Effector memory CD8-positive, alpha-beta T cell (primary cell): ENCODE results near the gene MYL12B.

Experiments used
- ATAC-seq: fragments of 150-1000 bp; cut with Tn5 transposase; replicated peaks from 2 replicates; pipeline ENCODE4 v1.10.0; 2021; ENCODE audit warnings: mild to moderate bottlenecking, moderate library complexity
- DNase-seq, 3 experiments: peaks; one replicate each; pipeline ENCODE4 v3.0.0; 2021
- H3K27ac Mint-ChIP-seq, 2 donors: one replicate each; pipeline ENCODE4 v1.8.0; 2022; ENCODE audit warnings: mild to moderate bottlenecking in 2 of 2, mixed read lengths in 2 of 2, moderate library complexity in 2 of 2
- H3K27me3 Mint-ChIP-seq, 2 donors: one replicate each; pipeline ENCODE4 v1.8.0; 2022; ENCODE audit warnings: mixed read lengths in 2 of 2
- H3K36me3 Mint-ChIP-seq: one replicate; pipeline ENCODE4 v1.8.0; 2022; ENCODE audit warnings: mild to moderate bottlenecking, moderate library complexity, mixed read lengths; ENCODE audit not compliant: insufficient read depth
- H3K4me1 Mint-ChIP-seq, 2 donors: one replicate each; pipeline ENCODE4 v1.8.0; 2022; ENCODE audit warnings: low read depth in 2 of 2, mixed read lengths in 2 of 2
- H3K4me3 Mint-ChIP-seq, 2 donors: one replicate each; pipeline ENCODE4 v1.8.0; 2022; ENCODE audit warnings: mild to moderate bottlenecking in 2 of 2, mixed read lengths in 2 of 2, moderate library complexity in 2 of 2
- H3K9me3 Mint-ChIP-seq, 2 donors: one replicate each; pipeline ENCODE4 v1.8.0; 2022; ENCODE audit warnings: mixed read lengths in 2 of 2

MYL12B gene

DNA sequence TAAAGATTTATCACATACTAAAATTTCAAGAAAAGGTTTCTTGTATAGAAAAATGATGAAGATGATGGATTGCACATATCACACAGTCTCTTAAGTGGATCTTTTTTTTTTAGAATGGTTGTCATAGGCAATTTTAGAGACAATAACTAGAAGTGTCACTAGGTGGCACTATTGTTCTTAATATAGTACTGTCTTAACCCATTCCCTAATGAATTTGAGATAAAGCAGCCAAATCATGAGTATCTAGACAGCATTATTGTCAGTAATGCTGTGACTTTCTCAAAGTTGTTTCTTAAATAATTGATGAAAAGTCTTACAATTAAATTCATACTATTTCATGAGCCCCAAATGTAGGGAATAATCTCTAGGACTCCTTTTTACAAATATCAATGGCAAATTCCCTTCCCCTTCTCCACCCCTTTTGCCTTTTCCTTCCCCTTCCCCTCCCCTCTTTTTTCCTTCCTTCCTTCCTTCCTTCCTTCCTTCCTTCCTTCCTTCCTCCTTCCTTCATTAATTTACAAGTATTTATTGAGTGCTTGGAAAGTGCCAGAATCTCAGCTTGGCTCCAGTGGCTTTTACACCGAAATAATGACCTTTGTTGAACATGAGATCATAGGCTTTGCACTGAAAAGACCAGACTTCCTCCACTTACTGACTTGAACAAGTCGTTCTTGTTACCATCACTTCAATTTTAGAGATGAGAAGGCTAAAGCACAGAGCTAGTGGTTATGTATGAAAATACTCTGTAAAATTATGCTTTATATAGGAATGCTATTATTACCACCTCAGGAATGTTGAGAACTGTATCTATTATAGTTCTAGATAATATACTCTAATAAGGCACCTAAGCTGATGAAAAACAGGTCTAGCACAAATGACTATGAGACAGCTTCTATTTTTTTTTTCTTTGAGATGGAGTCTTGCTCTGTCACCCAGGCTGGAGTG, 19.8 kb downstream of the MYL12B start:
- Mint-ChIP-seq H3K27me3 (no peaks in the 10 kb centered on the region), H3K4me1 (peaks cover 0 to 2% of the 10 kb centered on the region in 2 donors), H3K4me3 (no peak overlapping the region), H3K36me3 (peaks cover 24% of the 10 kb centered on the region), H3K27ac (no peak overlapping the region), H3K9me3 (no peaks in the 10 kb centered on the region)
- ATAC-seq (peak; percentile 92), DNase-seq (peak in 2 of 3 experiments; percentile 25 to 51)

DNA sequence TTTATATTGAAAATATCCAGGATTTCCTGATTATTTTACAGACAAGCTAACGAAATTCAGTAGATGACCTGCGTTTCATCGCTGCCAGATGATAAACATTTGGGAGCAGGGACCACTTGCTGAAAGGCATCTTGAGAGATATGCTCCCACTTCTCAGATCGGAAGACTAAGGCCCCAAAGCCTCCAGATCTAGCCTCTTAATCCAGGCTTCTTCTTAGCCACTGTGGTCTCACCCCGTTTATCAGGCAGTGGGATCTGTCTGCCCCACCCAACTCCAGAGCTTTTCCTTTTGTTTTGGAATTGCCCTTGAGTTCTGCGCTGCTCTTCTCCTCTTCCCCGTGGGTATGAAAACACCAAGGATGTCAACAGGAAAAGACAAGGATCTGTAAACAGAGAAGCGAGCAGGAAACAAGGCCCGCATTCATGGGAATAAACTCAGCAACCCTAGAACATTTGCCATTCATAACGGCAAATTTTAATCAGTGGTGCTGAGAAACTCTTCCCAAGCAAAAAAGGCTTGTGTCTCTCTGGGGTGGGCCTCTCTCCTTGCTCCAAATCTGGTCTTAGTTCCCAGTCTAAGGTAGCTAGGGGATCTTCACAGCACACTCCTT, 21.4 kb downstream of the MYL12B start:
- DNase-seq (no peak), ATAC-seq (no peak)
- no peak overlapping the region for H3K4me3 Mint-ChIP-seq
- H3K27me3 Mint-ChIP-seq: no peaks in the 10 kb centered on the region
- H3K4me1 Mint-ChIP-seq: peaks cover 0 to 2% of the 10 kb centered on the region in 2 donors
- no peak overlapping the region for H3K27ac Mint-ChIP-seq
- H3K36me3 Mint-ChIP-seq: peaks cover 8% of the 10 kb centered on the region
- no peaks in the 10 kb centered on the region for H3K9me3 Mint-ChIP-seq

DNA sequence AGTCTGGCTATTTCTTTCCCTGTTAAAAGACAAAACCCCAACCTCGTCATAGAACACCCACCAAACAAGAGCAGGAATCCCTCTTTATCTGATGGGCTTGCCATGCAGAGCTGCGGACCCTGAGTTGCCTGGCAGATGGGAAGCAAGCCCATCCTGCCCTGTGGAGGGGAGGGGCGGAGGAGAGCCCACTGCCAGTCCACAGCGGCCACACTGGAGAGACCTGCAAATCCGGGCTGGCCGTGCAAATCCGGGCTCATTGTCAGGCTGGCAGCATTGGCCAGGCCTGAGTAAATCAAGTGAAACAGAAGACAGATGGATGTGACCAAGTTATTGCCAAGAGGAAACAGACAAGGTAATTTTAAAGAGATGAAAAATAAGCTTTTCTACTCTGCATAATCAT, 22.0 kb downstream of the MYL12B start:
- H3K4me3 Mint-ChIP-seq: no peak overlapping the region
- peaks cover 0 to 2% of the 10 kb centered on the region in 2 donors for H3K4me1 Mint-ChIP-seq
- H3K9me3 Mint-ChIP-seq: no peaks in the 10 kb centered on the region
- peaks cover 2% of the 10 kb centered on the region for H3K36me3 Mint-ChIP-seq
- H3K27ac Mint-ChIP-seq: no peak overlapping the region
- DNase-seq (no peak), ATAC-seq (no peak)
- H3K27me3 Mint-ChIP-seq: no peaks in the 10 kb centered on the region

DNA sequence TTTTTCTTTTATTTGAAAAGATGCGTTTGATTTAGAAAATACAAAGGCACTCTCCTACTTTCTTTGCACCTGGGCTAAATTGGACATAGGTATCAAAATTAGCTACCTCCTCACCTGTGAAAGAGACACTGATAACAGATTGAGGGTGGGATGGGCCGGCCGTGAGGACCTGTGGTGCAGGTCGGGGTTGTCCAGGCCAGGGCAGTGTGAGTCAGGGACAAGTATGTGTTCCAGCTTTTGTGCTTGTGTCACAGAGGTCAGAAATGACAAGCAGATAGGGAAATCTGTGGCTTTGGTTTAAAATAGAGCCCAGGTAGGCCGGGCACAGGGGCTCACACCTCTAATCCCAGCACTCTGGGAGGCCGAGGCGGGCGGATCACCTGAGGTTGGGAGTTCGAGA, 22.6 kb downstream of the MYL12B start:
- H3K27me3 Mint-ChIP-seq: no peaks in the 10 kb centered on the region
- H3K4me1 Mint-ChIP-seq: peaks cover 0 to 2% of the 10 kb centered on the region in 2 donors
- no peaks in the 10 kb centered on the region for H3K9me3 Mint-ChIP-seq
- H3K27ac Mint-ChIP-seq: no peak overlapping the region
- no peak for DNase-seq
- ATAC-seq: no peak
- no peaks in the 10 kb centered on the region for H3K36me3 Mint-ChIP-seq
- no peak overlapping the region for H3K4me3 Mint-ChIP-seq

DNA sequence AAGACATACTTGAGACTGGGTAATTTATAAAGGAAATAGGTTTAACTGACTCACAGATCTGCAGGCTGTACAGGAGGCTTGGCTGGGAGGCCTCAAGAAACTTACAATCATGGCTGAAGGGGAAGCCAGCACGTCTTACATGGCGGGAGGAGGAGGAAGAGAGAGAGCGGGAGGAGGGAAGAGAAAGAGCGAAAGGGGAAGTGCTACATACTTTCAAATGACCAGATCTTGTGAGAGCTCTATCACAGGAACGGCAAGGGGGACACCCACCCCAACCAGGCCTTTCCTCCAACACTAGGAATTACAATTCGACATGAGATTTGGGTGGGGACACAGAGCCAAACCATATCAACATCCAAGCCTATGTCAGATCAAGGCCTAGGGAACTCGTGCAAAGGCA, 24.2 kb downstream of the MYL12B start:
- Mint-ChIP-seq H3K4me3 (no peak overlapping the region), H3K27ac (peak overlapping the region in 1 of 2 donors; percentile 3), H3K27me3 (peaks cover 0 to 2% of the 10 kb centered on the region in 2 donors), H3K36me3 (no peaks in the 10 kb centered on the region), H3K4me1 (peaks cover 0 to 2% of the 10 kb centered on the region in 2 donors), H3K9me3 (peaks cover 0 to 6% of the 10 kb centered on the region in 2 donors)
- ATAC-seq: no peak
- no peak for DNase-seq

DNA sequence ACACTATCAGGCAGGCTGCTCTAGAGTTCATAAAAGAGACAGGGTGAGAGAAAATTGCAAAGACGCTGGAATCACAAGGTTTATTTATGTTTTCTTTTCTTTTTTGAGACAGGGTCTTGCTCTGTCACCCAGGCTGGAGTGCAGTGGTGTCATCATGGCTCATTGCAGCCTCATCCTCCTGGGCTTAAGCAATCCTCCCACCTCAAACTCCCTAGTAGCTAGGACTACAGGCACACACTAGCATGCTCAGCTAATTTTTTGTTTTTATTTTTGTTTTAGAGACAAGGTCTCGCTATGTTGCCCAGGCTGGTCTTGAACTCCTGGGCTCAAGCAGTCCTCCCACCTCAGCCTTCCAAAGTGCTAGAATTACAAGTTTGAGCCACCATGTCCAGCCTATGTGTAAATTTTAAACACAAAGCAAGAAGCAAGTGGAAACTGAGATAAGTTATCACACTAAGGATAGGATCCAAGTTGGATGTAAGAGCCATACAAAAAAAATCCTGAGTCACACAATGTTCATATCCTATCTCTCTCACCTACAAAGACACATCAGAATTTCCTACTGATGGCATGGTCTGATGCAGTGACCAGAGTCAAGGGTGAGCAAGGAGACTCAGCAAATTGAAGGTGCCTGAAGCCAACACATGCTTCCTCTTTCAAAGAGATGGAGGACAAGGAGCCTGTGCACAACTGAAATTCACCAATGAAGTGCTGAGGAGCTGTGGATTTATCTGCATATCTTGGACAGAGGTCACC, 31.4 kb downstream of the MYL12B start:
- DNase-seq: no peak
- H3K9me3 Mint-ChIP-seq: peaks cover 2 to 11% of the 10 kb centered on the region in 2 donors
- no peak overlapping the region for H3K4me3 Mint-ChIP-seq
- peaks cover 3 to 14% of the 10 kb centered on the region in 2 donors for H3K4me1 Mint-ChIP-seq
- no peak for ATAC-seq
- no peaks in the 10 kb centered on the region for H3K36me3 Mint-ChIP-seq
- H3K27me3 Mint-ChIP-seq: peaks cover 0 to 10% of the 10 kb centered on the region in 2 donors
- H3K27ac Mint-ChIP-seq: no peak overlapping the region

DNA sequence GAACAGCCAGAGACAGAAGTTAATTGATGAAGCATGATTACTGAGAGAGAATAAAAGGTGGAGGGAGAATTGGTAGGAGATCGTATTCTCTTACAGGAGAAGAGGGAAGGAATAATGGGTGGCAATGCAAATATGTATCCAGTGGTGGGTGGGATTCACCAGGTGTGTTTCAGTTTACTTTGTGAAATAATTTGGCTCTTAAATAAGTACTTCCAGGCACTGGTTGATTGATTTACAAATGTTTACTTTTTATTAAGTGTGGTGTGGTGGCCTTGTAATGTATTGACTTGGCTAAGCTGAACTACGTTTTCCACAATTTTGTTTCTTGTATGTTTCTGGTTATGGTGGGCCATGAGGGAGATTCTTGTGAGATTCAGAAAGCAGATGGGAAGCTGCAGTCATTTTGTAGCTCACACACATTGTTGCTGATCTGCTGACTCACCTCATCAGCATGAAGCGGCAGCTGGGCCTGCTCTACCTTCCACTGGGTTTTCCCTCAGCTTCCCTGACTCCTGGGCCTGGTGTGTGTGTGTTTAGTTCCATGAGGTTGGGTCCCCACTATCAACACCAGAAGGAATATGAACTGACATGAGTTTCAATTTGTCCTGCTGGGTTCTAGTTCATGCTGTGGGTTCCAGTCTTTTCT, 32.6 kb downstream of the MYL12B start:
- Mint-ChIP-seq H3K4me1 (peaks cover 3 to 14% of the 10 kb centered on the region in 2 donors), H3K27ac (no peak overlapping the region), H3K9me3 (peaks cover 2 to 11% of the 10 kb centered on the region in 2 donors), H3K27me3 (peaks cover 10 to 20% of the 10 kb centered on the region in 2 donors), H3K4me3 (no peak overlapping the region), H3K36me3 (no peaks in the 10 kb centered on the region)
- no peak for ATAC-seq
- DNase-seq: no peak

DNA sequence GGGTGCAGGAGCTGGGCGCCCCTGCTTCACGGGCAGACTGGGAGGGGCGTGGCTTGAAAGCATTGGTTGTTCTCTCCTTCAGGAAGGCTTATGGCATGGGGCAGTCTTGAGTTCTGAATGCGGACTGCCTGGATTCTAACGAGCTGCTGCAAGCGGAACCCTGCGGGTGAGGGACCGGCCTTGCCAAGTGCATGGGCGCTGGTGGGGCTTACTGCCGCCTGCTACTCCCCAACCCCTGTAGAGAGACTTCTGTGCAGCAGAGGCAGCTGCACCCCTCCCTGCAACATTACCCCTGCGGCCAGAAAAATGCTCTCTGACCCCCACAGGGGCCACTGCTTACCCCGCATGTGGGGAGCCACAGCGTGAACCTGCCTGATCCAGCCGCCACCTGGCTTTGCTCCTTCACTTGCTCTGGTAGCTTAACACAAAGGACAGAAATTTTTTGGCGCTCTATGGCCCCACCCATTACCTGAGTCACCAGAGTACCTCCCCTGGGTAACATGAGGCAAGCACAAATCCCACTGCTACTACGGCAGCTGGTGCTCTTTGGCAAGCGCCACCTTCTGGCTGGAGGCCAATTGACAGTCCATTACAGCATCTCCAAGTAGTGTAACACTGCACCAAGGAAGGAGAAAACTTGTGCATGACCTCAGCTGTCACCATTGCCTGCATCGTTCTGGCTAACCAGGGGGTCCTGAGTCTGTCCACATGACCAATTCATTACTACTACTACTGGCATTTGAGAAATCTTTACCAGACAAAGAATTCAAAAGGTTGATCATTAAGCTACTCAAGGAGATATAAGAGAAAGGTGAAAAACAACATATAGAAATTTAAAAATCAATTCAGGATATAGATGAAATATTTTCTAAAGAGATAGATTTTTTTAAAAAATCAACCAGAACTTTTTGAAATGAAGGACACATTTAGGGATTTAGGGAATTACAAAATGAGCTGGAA, 35.4 kb downstream of the MYL12B start:
- Mint-ChIP-seq H3K9me3 (no peaks in the 10 kb centered on the region), H3K36me3 (no peaks in the 10 kb centered on the region), H3K27me3 (peaks cover 35 to 36% of the 10 kb centered on the region in 2 donors), H3K27ac (peak overlapping the region; percentile 87 to 91), H3K4me1 (peaks cover 3 to 14% of the 10 kb centered on the region in 2 donors), H3K4me3 (peak overlapping the region; percentile 93 to 98)
- DNase-seq (peak; percentile 90 to 94 (median 92)), ATAC-seq (peak; percentile 98)

DNA sequence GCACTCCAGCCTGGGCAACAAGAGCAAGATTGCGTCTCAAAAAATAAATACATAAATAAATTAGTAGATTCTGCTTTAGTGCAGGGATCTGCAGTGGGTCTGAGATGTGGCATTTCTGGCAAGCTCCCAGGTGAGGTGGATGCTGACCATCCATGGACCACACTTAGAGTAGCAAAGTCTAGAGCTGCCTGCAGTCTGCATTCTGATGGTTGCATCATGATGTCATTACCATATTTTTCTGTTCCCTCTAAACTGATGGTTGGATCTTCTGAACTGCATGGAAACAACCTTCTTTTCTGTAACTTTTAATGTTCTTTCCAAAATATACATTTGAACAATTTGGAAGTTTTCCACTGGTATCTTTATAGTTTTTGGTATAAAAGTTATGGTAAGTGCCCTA, 42.9 kb downstream of the MYL12B start:
- Mint-ChIP-seq H3K36me3 (no peaks in the 10 kb centered on the region), H3K4me3 (no peak overlapping the region), H3K9me3 (no peaks in the 10 kb centered on the region), H3K27ac (peak overlapping the region; percentile 82 to 87), H3K27me3 (peaks cover 22 to 24% of the 10 kb centered on the region in 2 donors), H3K4me1 (peaks cover 8 to 13% of the 10 kb centered on the region in 2 donors)
- no peak for ATAC-seq
- DNase-seq: no peak

DNA sequence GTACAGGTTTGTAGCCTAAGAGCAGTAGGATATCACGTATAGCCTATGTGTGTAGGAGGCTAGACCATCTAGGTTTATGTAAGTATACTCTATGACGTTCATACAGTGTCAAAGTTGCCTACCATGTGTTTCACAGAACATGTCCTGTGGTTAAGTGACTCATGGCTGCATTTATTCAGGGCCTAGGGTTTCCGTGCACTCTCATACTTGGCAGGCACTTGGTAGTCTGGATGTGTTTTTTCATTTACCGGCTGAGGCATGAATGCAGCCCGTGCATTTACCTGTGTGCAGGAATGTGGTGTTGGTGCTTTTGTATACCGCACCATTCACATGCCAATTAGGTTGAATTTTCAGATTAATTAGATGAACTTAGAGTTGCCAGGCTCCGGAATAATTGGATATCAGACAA, 43.4 kb downstream of the MYL12B start:
- Mint-ChIP-seq H3K4me3 (peak overlapping the region in 1 of 2 donors; percentile 51), H3K4me1 (peaks cover 8 to 13% of the 10 kb centered on the region in 2 donors), H3K27ac (peak overlapping the region; percentile 82 to 87), H3K27me3 (peaks cover 17 to 19% of the 10 kb centered on the region in 2 donors), H3K9me3 (no peaks in the 10 kb centered on the region), H3K36me3 (no peaks in the 10 kb centered on the region)
- ATAC-seq (peak; percentile 99), DNase-seq (peak; percentile 29 to 42 (median 37))

DNA sequence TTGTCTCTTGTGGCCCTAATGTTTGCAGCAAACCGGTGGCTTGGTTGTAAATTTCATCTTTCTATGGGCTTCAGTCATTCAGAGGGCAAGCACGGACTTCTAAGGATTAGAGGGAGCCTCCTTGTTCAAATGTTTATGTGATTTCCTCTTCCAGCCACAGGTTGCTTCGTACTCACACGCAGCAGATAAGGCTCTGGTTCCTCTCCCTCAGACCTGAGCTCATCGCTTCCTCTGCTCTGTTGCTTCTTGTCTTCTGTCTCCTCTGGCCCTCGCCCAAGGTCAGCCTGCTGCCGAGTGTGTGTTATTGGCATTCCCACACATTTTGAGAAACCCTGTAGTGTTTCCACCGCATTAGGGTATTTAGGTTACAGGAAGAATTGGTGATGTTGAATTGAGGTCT, 44.0 kb downstream of the MYL12B start:
- peaks cover 13% of the 10 kb centered on the region in 2 donors for H3K27me3 Mint-ChIP-seq
- DNase-seq: no peak

DNA sequence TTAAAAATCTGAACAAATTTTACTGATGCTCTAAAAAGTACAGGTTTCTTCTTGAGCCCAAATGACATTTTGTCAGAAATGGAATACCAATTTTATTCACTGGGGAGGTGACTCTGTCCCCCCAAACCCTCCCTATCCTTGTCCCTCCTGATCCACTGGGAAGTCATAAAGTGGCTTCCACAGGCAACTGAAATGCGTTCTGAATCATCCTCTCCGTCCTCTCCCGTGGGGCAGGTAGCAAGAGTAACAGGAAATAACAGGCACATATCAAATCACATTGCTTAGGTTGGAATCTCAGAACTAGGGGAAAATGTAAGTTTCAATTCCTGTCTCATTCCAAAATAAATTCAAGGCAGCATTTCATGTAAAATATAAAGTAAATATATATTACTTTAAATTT, 44.5 kb downstream of the MYL12B start:
- H3K4me3 Mint-ChIP-seq: peak overlapping the region in 1 of 2 donors; percentile 51
- ATAC-seq (no peak), DNase-seq (no peak)
- peaks cover 8 to 13% of the 10 kb centered on the region in 2 donors for H3K4me1 Mint-ChIP-seq
- no peaks in the 10 kb centered on the region for H3K36me3 Mint-ChIP-seq
- H3K9me3 Mint-ChIP-seq: no peaks in the 10 kb centered on the region
- peak overlapping the region; percentile 82 to 87 for H3K27ac Mint-ChIP-seq
- H3K27me3 Mint-ChIP-seq: peaks cover 8% of the 10 kb centered on the region in 2 donors

More for the DNA sequence above, 44.0 kb downstream of the MYL12B start:
- H3K4me3 Mint-ChIP-seq: peak overlapping the region in 1 of 2 donors; percentile 51
- ATAC-seq: no peak
- no peaks in the 10 kb centered on the region for H3K9me3 Mint-ChIP-seq
- peak overlapping the region; percentile 82 to 87 for H3K27ac Mint-ChIP-seq
- no peaks in the 10 kb centered on the region for H3K36me3 Mint-ChIP-seq
- peaks cover 8 to 13% of the 10 kb centered on the region in 2 donors for H3K4me1 Mint-ChIP-seq
